Ascending aorta (tissue), 2 donors: ENCODE data around the gene DNMT3A. TPM values are rescaled to one million over a fixed set of nuclear protein-coding genes. Genes with fewer than 3 reads are reported as not detected.

ENCODE experiments used
- DNase-seq, 2 donors: peaks; one replicate each; pipeline ENCODE4 v3.0.0-alpha.2; 2019; ENCODE audit warnings: low spot score in 2 of 2
- H3K27ac ChIP-seq, 2 donors: fragments of 200-600 bp; sonication (generic); one replicate each; pipeline ENCODE4 v1.5.1; 2016 to 2017; ENCODE audit warnings: mild to moderate bottlenecking in 1 of 2
- H3K27me3 ChIP-seq: fragments of 200-600 bp; sonication (generic); one replicate; pipeline ENCODE4 v1.5.1; 2017
- H3K36me3 ChIP-seq, 2 donors: fragments of 200-600 bp; sonication (generic); one replicate each; pipeline ENCODE4 v1.5.1; 2016
- H3K4me1 ChIP-seq, 2 donors: fragments of 200-600 bp; sonication (generic); one replicate each; pipeline ENCODE4 v1.5.1; 2016 to 2017; ENCODE audit warnings: mild to moderate bottlenecking in 1 of 2
- H3K4me3 ChIP-seq, 2 donors: fragments of 200-600 bp; sonication (generic); one replicate each; pipeline ENCODE4 v1.5.1; 2016 to 2017; ENCODE audit warnings: mild to moderate bottlenecking in 1 of 2
- H3K9me3 ChIP-seq, 2 donors: fragments of 200-600 bp; sonication (generic); one replicate each; pipeline ENCODE4 v1.5.1; 2016
- intact Hi-C: fragments of 100-400 bp; cut with DNase I; formaldehyde crosslinking; loops from one replicate; pipeline ENCODE4 v1.15.1; 2023
- total RNA-seq: library from RNA; depleted of rRNA; stranded (reverse); fragments of >200 nt; gene quantifications from one replicate; pipeline ENCODE4 v1.1.0, GENCODE V29; 2016
- TF ChIP-seq, protein P1 (sequence below), 3 experiments: fragments of 200-600 bp in 2 of 3; fragments of 450-650 bp in 1 of 3; sonication (generic) in 2 of 3; IDR thresholded peaks; one replicate each; pipeline ENCODE4 v1.5.1; 2016 to 2019; ENCODE audit warnings: antibody characterized with exemption in 3 of 3, mild to moderate bottlenecking in 1 of 3, moderate library complexity in 1 of 3

Gene DNMT3A
- total RNA-seq, 1 donor from 2014 or later: 33.6 TPM

- no peaks in the 10 kb centered on the region for H3K36me3 ChIP-seq
- H3K27ac ChIP-seq: no peak overlapping the region
- no peaks in the 10 kb centered on the region for H3K27me3 ChIP-seq
- H3K4me3 ChIP-seq: no peak overlapping the region
- DNase-seq: no peak
- H3K9me3 ChIP-seq: no peaks in the 10 kb centered on the region
- peaks cover 0 to 2% of the 10 kb centered on the region in 2 donors for H3K4me1 ChIP-seq
- TF ChIP-seq, protein P1, sequence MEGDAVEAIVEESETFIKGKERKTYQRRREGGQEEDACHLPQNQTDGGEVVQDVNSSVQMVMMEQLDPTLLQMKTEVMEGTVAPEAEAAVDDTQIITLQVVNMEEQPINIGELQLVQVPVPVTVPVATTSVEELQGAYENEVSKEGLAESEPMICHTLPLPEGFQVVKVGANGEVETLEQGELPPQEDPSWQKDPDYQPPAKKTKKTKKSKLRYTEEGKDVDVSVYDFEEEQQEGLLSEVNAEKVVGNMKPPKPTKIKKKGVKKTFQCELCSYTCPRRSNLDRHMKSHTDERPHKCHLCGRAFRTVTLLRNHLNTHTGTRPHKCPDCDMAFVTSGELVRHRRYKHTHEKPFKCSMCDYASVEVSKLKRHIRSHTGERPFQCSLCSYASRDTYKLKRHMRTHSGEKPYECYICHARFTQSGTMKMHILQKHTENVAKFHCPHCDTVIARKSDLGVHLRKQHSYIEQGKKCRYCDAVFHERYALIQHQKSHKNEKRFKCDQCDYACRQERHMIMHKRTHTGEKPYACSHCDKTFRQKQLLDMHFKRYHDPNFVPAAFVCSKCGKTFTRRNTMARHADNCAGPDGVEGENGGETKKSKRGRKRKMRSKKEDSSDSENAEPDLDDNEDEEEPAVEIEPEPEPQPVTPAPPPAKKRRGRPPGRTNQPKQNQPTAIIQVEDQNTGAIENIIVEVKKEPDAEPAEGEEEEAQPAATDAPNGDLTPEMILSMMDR (IDR thresholded peaks at IDR 0.05): no peak
- intact Hi-C loops: no loop called here
Measured at GRCh38 chr2:25371253-25372241, 29.8 kb upstream of the DNMT3A start.

DNA sequence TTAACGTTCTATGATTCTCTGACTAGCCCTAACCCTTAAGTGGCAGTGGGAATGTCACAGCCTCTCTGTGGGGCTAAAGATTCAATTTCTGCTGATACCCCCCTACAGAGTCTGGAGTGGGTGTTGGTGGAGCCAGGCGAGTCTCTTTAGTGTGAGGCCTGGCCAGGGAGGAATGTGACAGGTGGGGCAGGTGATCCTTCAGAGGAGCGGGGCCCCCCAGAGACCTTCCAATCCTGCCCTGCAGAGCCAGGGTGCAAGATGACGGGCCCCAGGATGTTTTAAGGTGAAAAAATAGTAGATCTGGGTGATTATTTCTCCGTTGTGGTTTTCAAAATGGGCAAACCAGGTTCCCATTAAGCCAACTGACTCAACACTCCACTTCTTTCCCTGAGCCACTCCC is 28.2 kb upstream of the DNMT3A start:
- intact Hi-C loops: no loop called here

DNA sequence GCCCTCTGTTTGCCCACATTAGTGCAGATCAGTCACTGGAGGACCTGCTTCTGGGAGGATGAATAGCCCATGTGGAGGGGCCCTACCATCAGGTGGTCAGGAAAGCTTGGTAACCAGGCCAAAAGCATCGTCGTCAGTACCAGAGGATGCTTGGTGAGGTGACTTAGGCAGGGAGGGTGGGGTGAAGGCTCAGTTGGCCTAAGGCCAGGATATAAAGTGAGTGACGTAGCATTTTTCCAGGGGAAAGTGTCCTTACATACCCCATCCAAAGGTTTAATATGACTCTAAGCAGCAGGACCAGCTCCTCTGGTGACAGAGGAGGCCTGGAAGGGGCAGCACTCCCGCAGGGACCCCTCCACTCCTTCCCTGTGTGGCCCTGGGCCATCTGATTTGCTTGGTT is 27.7 kb upstream of the DNMT3A start:
- no peaks in the 10 kb centered on the region for H3K27me3 ChIP-seq
- H3K4me1 ChIP-seq: no peaks in the 10 kb centered on the region
- H3K36me3 ChIP-seq: no peaks in the 10 kb centered on the region
- no peak for DNase-seq
- intact Hi-C loops: no loop called here
- H3K27ac ChIP-seq: no peak overlapping the region
- H3K9me3 ChIP-seq: no peaks in the 10 kb centered on the region
- TF ChIP-seq, protein P1 (IDR thresholded peaks at IDR 0.05): no peak
- H3K4me3 ChIP-seq: no peak overlapping the region

More for the DNA sequence above, 28.2 kb upstream of the DNMT3A start:
- H3K27ac ChIP-seq: no peak overlapping the region
- H3K9me3 ChIP-seq: no peaks in the 10 kb centered on the region
- no peaks in the 10 kb centered on the region for H3K27me3 ChIP-seq
- H3K4me3 ChIP-seq: no peak overlapping the region
- no peak for DNase-seq
- H3K36me3 ChIP-seq: no peaks in the 10 kb centered on the region
- no peaks in the 10 kb centered on the region for H3K4me1 ChIP-seq
- TF ChIP-seq, protein P1 (IDR thresholded peaks at IDR 0.05): no peak

GRCh38 chr2:25368660-25369059 is 26.9 kb upstream of the DNMT3A start:
- H3K27ac ChIP-seq: no peak overlapping the region
- H3K27me3 ChIP-seq: no peaks in the 10 kb centered on the region
- TF ChIP-seq, protein P1 (IDR thresholded peaks at IDR 0.05): no peak
- no peaks in the 10 kb centered on the region for H3K36me3 ChIP-seq
- no peaks in the 10 kb centered on the region for H3K4me1 ChIP-seq
- intact Hi-C loops: no loop called here
- no peak overlapping the region for H3K4me3 ChIP-seq
- no peak for DNase-seq
- no peaks in the 10 kb centered on the region for H3K9me3 ChIP-seq

GRCh38 chr2:25367296-25367695 is 25.6 kb upstream of the DNMT3A start:
- H3K4me3 ChIP-seq: no peak overlapping the region
- H3K36me3 ChIP-seq: no peaks in the 10 kb centered on the region
- no peaks in the 10 kb centered on the region for H3K4me1 ChIP-seq
- no peak overlapping the region for H3K27ac ChIP-seq
- no peaks in the 10 kb centered on the region for H3K9me3 ChIP-seq
- intact Hi-C loops: no loop called here
- TF ChIP-seq, protein P1 (IDR thresholded peaks at IDR 0.05): no peak
- DNase-seq: no peak
- no peaks in the 10 kb centered on the region for H3K27me3 ChIP-seq
